Neural cell (in vitro differentiated cells): ENCODE measurements around the gene IGF2R. TPM values are rescaled to one million over a fixed set of nuclear protein-coding genes. Genes with fewer than 3 reads are reported as not detected.

Experiments used
- H2AFZ ChIP-seq: fragments of 200-600, 300-800 bp; sonication (generic), shearing (Covaris generic); 2 replicates; pipeline ENCODE4 v1.6.0; 2014; ENCODE audit warnings: low read depth, mild to moderate bottlenecking, antibody characterized with exemption, low read length, moderate library complexity
- H3F3A ChIP-seq: fragments of 200-600 bp; shearing (Covaris generic); 2 replicates; pipeline ENCODE4 v1.6.1; 2016; ENCODE audit warnings: mild to moderate bottlenecking, moderate library complexity, mixed read lengths, antibody characterized with exemption, low read length; ENCODE audit not compliant: insufficient read depth, poor library complexity, severe bottlenecking
- H3K27ac ChIP-seq: fragments of 200-600, 300-800 bp; sonication (generic), shearing (Covaris generic); 2 replicates; pipeline ENCODE4 v1.5.1; 2014; ENCODE audit warnings: mild to moderate bottlenecking, low read length, moderate library complexity
- H3K27me3 ChIP-seq: fragments of 300-800, 200-600 bp; sonication (generic), shearing (Covaris generic); 2 replicates; pipeline ENCODE4 v1.6.0; 2014; ENCODE audit warnings: mild to moderate bottlenecking, low read depth, low read length, moderate library complexity; ENCODE audit not compliant: insufficient read depth
- H3K36me3 ChIP-seq: fragments of 300-800, 200-600 bp; sonication (generic), shearing (Covaris generic); 2 replicates; pipeline ENCODE4 v1.5.1; 2014; ENCODE audit warnings: mild to moderate bottlenecking, antibody characterized with exemption, low read length, moderate library complexity; ENCODE audit not compliant: insufficient read depth
- H3K4me2 ChIP-seq: fragments of 300-800, 200-600 bp; sonication (generic), shearing (Covaris generic); 2 replicates; pipeline ENCODE4 v1.6.0; 2014; ENCODE audit warnings: mild to moderate bottlenecking, low read length
- H3K4me3 ChIP-seq: fragments of 300-800, 200-600 bp; sonication (generic), shearing (Covaris generic); 2 replicates; pipeline ENCODE4 v1.5.1; 2014; ENCODE audit warnings: mild to moderate bottlenecking, low read length, moderate library complexity
- H3K79me2 ChIP-seq: fragments of 200-600 bp; shearing (Covaris generic); replicated peaks from 2 replicates; pipeline ENCODE4 v1.6.0; 2014; ENCODE audit warnings: mild to moderate bottlenecking, low read length, moderate library complexity; ENCODE audit not compliant: insufficient read depth
- H3K9ac ChIP-seq: fragments of 300-800, 200-600 bp; sonication (generic), shearing (Covaris generic); 2 replicates; pipeline ENCODE4 v1.6.1; 2016; ENCODE audit warnings: mild to moderate bottlenecking, low read length, mixed read lengths
- H3K9me2 ChIP-seq: fragments of 200-600 bp; shearing (Covaris generic); 2 replicates; pipeline ENCODE4 v1.6.1; 2016; ENCODE audit warnings: mild to moderate bottlenecking, low read length, mixed read lengths; ENCODE audit not compliant: insufficient read depth
- H3K9me3 ChIP-seq: fragments of 200-600, 300-800 bp; sonication (generic), shearing (Covaris generic); 2 replicates; pipeline ENCODE4 v1.6.1; 2016; ENCODE audit warnings: mild to moderate bottlenecking, mixed run types, low read length, moderate library complexity, mixed read lengths
- H4K20me1 ChIP-seq: fragments of 200-600 bp; shearing (Covaris generic); 2 replicates; pipeline ENCODE4 v1.6.1; 2016; ENCODE audit warnings: mild to moderate bottlenecking, mixed run types; ENCODE audit not compliant: insufficient read depth
- EP300 ChIP-seq: fragments of 450-650 bp; conservative IDR thresholded peaks from 2 replicates; pipeline ENCODE4 v1.6.1; 2014; ENCODE audit warnings: antibody characterized with exemption, mild to moderate bottlenecking, moderate library complexity; ENCODE audit not compliant: poor library complexity, severe bottlenecking
- EZH2 ChIP-seq: fragments of 200-600, 300-800 bp; shearing (Covaris generic), sonication (generic); IDR thresholded peaks from 2 replicates; pipeline ENCODE4 v1.6.1; 2014; ENCODE audit warnings: antibody characterized with exemption, low read length, borderline replicate concordance, mild to moderate bottlenecking; ENCODE audit not compliant: insufficient read depth, poor library complexity, severe bottlenecking
- MXI1 ChIP-seq: fragments of 450-650 bp; conservative IDR thresholded peaks from 2 replicates; pipeline ENCODE4 v1.6.1; 2014; ENCODE audit warnings: antibody characterized with exemption, mild to moderate bottlenecking; ENCODE audit not compliant: poor library complexity, severe bottlenecking
- POLR2AphosphoS5 ChIP-seq: IDR thresholded peaks from 2 replicates; pipeline ENCODE4 v1.6.1; 2012
- RAD21 ChIP-seq: fragments of 450-650 bp; conservative IDR thresholded peaks from 2 replicates; pipeline ENCODE4 v1.6.1; 2014; ENCODE audit warnings: antibody characterized with exemption, mild to moderate bottlenecking, moderate library complexity
- SMC3 ChIP-seq: fragments of 450-650 bp; conservative IDR thresholded peaks from 2 replicates; pipeline ENCODE4 v1.6.1; 2014; ENCODE audit warnings: antibody characterized with exemption, mild to moderate bottlenecking, moderate library complexity; ENCODE audit not compliant: poor library complexity
- TAF1 ChIP-seq: IDR thresholded peaks from 2 replicates; pipeline ENCODE4 v1.6.1; 2012; ENCODE audit warnings: low read depth
- polyA plus RNA-seq: library from polyadenylated mRNA; depleted of rRNA; stranded (reverse); fragments of >200 nt; gene quantifications from 2 replicates; pipeline ENCODE4 v1.2.3, GENCODE V29; 2014
- TF ChIP-seq, protein P1 (sequence below): fragments of 450-650 bp; IDR thresholded peaks from 2 replicates; pipeline ENCODE4 v1.5.1; 2014; ENCODE audit warnings: antibody characterized with exemption, mild to moderate bottlenecking, moderate library complexity; ENCODE audit not compliant: poor library complexity, severe bottlenecking
- TF ChIP-seq, protein P2 (sequence below): IDR thresholded peaks from 2 replicates; pipeline ENCODE4 v1.6.1; 2012; ENCODE audit warnings: borderline replicate concordance

Gene IGF2R
- polyA plus RNA-seq, 1 donor from 2014 or later = 15.0 TPM

DNA sequence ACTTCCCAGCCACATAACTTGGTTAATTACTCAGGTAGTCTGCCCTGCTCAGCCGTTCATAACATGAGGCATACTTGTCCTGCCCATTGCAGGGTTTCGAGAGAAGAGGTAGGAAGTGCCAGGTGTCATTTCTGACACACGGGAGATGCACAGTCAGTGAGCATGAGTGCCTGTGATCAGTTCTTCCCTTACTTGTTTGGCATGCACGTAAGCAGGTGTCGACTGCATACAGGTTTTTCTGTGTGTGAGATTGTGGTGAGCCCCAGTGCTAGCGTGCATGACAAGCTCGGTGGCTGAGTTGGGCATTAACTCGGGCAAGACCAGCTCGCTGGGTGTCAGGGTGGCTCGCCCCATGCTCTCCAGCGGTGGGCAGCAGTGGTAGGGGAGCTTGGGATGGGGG is 101.5 kb downstream of the IGF2R start:
- no peak for TF ChIP-seq SMC3
- no peak for TF ChIP-seq EZH2
- TF ChIP-seq, protein P1, sequence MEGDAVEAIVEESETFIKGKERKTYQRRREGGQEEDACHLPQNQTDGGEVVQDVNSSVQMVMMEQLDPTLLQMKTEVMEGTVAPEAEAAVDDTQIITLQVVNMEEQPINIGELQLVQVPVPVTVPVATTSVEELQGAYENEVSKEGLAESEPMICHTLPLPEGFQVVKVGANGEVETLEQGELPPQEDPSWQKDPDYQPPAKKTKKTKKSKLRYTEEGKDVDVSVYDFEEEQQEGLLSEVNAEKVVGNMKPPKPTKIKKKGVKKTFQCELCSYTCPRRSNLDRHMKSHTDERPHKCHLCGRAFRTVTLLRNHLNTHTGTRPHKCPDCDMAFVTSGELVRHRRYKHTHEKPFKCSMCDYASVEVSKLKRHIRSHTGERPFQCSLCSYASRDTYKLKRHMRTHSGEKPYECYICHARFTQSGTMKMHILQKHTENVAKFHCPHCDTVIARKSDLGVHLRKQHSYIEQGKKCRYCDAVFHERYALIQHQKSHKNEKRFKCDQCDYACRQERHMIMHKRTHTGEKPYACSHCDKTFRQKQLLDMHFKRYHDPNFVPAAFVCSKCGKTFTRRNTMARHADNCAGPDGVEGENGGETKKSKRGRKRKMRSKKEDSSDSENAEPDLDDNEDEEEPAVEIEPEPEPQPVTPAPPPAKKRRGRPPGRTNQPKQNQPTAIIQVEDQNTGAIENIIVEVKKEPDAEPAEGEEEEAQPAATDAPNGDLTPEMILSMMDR = no peak
- TF ChIP-seq MXI1 = no peak
- no peak for TF ChIP-seq EP300
- no peak for TF ChIP-seq RAD21
- H4K20me1 ChIP-seq = no peaks in the 10 kb centered on the region
- no peak overlapping the region for H3K27ac ChIP-seq
- H3K36me3 ChIP-seq = peaks cover 13% of the 10 kb centered on the region
- H3K4me2 ChIP-seq = no peak overlapping the region
- H3K9ac ChIP-seq = no peak overlapping the region
- no peaks in the 10 kb centered on the region for H3K9me2 ChIP-seq
- no peak overlapping the region for H2AFZ ChIP-seq
- no peaks in the 10 kb centered on the region for H3K27me3 ChIP-seq
- no peak overlapping the region for H3K4me3 ChIP-seq
- no peaks in the 10 kb centered on the region for H3K79me2 ChIP-seq
- no peaks in the 10 kb centered on the region for H3F3A ChIP-seq
- H3K9me3 ChIP-seq = no peaks in the 10 kb centered on the region

DNA sequence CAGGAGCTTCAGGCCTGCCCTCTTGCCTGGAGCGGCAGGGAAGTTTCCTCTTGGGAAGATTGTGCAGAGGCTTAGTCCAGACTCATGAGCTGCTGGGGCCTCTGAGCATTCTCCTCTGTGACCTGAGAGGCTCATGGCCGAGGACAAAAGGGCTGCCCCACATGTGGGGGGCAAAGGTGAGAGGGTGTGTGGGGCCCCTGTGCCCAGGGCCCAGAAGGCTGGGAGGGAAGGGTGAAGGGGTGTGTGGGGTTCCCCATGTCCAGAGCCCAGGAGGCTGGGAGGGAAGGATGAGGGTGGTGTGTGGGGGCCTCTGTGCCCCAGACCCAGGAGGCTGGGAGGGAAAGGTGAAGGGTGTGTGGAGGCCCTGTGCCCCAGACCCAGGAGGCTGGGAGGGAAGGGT is 101.9 kb downstream of the IGF2R start:
- Histone ChIP-seq H3K36me3 (peaks cover 13% of the 10 kb centered on the region), H3F3A (no peaks in the 10 kb centered on the region)
- TF ChIP-seq RAD21 = no peak
- no peak for TF ChIP-seq TAF1
- TF ChIP-seq, protein P2, sequence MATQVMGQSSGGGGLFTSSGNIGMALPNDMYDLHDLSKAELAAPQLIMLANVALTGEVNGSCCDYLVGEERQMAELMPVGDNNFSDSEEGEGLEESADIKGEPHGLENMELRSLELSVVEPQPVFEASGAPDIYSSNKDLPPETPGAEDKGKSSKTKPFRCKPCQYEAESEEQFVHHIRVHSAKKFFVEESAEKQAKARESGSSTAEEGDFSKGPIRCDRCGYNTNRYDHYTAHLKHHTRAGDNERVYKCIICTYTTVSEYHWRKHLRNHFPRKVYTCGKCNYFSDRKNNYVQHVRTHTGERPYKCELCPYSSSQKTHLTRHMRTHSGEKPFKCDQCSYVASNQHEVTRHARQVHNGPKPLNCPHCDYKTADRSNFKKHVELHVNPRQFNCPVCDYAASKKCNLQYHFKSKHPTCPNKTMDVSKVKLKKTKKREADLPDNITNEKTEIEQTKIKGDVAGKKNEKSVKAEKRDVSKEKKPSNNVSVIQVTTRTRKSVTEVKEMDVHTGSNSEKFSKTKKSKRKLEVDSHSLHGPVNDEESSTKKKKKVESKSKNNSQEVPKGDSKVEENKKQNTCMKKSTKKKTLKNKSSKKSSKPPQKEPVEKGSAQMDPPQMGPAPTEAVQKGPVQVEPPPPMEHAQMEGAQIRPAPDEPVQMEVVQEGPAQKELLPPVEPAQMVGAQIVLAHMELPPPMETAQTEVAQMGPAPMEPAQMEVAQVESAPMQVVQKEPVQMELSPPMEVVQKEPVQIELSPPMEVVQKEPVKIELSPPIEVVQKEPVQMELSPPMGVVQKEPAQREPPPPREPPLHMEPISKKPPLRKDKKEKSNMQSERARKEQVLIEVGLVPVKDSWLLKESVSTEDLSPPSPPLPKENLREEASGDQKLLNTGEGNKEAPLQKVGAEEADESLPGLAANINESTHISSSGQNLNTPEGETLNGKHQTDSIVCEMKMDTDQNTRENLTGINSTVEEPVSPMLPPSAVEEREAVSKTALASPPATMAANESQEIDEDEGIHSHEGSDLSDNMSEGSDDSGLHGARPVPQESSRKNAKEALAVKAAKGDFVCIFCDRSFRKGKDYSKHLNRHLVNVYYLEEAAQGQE = no peak
- no peak for TF ChIP-seq EZH2
- no peak for TF ChIP-seq SMC3
- no peak for TF ChIP-seq EP300
- no peak for TF ChIP-seq POLR2AphosphoS5

More for the DNA sequence above, 101.9 kb downstream of the IGF2R start:
- H3K27ac ChIP-seq = no peak overlapping the region
- no peaks in the 10 kb centered on the region for H3K27me3 ChIP-seq
- no peaks in the 10 kb centered on the region for H3K9me2 ChIP-seq
- H2AFZ ChIP-seq = no peak overlapping the region
- no peak overlapping the region for H3K4me3 ChIP-seq
- no peak overlapping the region for H3K9ac ChIP-seq
- H3K9me3 ChIP-seq = no peaks in the 10 kb centered on the region
- no peaks in the 10 kb centered on the region for H3K79me2 ChIP-seq
- H3K4me2 ChIP-seq = no peak overlapping the region
- no peaks in the 10 kb centered on the region for H4K20me1 ChIP-seq
